RPMI8226 (cell line): ENCODE measurements around the gene ADAMTSL4.
"Not testable (repeated sequence)": the region's sequence is repeated elsewhere in the genome, so short reads cannot be mapped to it uniquely, and the experiment has no call there.

Experiments used
- DNase-seq: peaks from one replicate; pipeline ENCODE4 v3.0.0-alpha.2; 2015

ADAMTSL4 gene

DNA sequence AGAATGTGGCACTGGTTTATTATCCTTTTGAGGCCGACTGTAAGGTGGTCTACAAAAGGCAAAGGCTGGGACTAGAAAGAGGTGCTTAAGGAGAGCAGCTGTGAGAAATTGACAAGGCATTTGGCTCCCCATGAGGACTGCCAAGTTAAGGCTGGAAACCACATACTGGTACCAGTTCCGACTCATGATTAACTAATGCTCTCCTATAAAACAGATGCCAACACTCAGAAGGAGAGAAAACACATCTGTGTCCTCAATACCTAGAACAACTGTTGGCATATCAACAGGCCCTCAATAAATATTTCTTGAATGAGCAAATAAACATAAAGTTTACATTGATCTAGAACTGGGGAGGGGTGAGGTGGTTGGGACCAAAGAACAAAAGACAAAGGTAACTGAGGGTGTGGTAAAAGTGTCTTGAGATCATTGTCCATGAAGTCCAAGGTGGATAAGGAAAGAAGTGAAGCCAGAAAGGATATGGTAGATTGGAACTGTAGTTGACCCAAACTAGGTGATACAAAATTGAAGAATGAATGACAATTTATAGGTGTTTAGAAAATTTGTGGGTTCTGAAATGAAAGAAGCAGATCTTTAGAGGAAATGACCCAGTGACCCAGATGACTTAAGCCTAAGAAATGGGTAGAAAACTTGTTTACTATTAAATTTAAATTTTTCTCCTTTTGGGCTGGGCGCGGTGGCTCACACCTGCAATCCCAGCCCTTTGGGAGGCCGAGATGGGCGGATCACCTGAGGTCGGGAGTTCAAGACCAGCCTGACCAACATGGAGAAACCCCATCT is 47.1 kb downstream of the ADAMTSL4 start:
- no peak for DNase-seq

DNA sequence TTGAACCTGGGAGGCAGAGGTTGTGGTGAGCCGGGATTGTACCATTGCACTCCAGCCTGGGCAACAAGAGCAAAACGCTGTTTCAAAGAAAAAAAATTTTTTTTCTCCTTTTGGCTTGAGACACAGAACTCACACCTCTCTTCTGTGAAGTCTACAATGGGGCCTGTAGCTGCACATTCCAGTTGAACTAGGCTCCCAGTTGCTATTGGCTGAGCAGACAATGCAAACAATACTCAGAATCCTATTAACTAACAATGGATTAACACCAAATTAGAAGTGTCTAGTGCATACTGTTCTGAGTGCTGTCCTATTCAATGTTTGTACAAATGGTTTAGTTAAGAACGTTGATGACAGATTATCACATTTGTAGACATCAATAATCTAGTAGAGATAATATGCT is 47.8 kb downstream of the ADAMTSL4 start:
- no peak for DNase-seq

DNA sequence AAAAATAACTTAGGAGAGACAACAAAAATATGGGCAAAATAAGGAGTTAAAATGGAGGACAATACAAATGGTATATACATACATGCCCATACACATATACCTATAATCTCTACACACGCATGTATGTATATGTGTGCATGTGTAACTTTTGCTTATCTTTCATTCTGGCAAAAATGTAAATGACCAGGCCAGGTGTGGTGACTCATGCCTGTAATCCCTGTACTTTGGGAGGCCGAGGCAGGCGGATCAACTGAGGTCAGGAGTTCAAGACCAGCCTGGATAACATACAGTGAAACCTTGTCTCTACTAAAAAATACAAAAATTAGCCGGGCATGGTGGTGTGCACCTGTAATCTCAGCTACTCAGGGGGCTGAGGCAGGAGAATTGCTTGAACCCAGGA is 49.1 kb downstream of the ADAMTSL4 start:
- DNase-seq = not testable (repeated sequence)

DNA sequence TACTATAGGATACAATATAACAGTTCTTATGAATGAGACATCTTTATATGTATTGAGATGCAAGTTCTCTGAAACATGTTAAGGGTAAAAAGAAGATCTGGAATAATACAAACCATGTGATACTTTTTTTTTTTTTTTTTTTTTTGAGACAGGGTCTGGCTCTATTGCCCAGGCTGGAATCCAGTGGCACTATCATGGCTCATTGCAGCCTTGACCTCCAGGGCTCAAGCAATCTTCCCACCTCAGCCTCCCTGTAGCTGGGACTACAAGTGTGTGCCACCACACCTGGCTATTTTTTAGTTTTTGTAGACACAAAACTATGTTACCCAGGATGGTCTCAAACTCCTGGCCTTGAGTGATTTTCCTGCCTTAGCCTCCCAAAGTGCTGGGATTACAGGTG is 52.3 kb downstream of the ADAMTSL4 start:
- DNase-seq = no peak

DNA sequence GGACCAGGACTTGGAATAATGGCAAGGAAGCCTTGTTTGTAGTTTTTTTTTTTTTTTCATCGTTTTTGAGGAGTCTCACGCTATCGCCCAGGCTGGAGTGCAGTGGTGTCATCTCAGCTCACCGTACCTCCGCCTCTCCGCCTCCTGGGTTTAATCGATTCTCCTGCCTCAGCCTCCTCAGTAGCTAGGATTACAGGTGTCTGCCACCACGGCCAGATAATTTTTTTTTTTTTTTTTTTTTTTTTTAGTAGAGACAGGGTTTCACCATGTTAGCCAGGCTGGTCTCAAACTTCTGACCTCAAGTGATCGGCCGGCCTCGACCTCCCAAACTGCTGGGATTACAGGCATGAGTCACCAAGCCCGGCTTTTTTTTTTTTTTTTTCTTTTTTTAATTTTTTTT is 53.2 kb downstream of the ADAMTSL4 start:
- DNase-seq = not testable (repeated sequence)

DNA sequence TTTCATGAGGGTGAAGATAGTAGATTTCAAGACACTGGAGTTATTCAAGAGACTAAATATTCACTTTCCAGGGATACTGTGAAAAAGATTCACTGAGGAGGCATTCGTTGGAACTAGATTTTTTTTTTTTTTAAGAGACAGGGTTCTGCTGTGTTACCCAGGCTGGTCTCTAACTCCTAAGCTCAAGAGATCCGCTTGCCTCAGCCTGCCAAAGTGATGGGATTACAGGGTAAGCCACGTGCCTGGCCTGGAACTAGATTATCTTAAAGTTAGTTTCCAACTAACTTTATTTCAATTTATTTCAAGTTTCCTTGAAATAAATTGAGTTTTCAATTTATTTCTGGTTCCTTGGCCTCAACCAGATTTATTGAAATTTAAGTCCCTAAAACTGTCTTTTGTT is 54.5 kb downstream of the ADAMTSL4 start:
- no peak for DNase-seq

DNA sequence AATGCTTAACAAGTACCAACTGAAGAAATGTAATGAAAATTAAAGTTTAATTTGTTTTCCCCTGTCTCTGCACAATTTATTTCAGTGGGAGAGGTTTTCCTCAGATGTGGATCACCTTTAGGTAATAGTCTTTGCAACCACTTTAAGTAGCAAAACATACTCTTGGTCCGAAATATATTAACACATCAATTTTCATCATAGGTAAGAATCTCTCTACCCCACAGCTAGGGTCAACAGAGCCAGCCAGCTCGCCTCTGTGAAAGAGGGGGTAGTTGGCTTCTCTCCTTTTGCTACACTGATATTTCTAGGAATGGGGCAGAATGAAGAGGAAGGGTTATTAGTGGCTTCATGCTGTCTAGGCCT is 55.0 kb downstream of the ADAMTSL4 start:
- no peak for DNase-seq

DNA sequence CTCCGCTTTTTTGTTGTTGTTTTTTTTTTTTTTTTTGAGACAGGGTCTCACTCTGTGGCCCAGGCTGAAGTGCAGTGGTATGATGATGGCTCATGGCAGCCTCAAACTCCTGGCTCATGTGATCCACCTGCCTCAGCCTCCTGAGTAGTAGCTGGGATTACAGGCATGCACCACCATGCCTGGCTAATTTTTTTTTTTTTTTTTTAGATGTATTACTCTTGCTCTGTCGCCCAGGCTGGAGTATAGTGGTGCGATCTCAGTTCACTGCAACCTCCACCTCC is 56.2 kb downstream of the ADAMTSL4 start:
- not testable (repeated sequence) for DNase-seq

DNA sequence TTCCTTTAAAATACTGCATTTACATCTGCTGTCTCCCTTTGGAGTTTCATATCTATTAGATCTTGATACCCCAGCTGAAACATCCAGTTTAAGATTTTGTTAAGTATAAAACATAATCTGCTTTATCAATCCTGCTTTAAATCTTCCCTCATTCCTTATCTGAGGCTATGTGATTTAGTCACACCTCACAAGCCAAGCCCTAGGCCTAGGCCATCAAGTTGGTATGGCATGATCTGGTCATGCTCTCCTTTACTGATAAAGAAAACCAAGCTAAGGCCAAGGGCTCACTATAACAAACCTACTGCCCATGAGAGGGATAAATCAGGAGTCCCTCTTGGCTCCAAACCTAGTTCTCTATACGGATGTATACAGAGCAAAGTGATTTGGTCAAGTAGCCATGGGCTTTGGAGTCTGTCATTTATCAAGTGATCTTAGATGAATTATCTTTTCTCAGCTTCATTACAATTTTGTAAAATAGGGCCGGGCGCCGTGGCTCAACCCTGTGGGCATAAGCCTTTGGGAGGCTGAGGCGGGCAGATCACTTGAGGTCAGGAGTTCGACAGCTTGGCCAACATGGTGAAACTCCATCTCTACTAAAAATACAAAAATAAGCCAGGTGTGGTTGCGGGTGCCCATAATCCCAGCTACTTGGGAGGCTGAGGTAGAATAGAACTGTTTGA is 57.4 kb downstream of the ADAMTSL4 start:
- DNase-seq = no peak

DNA sequence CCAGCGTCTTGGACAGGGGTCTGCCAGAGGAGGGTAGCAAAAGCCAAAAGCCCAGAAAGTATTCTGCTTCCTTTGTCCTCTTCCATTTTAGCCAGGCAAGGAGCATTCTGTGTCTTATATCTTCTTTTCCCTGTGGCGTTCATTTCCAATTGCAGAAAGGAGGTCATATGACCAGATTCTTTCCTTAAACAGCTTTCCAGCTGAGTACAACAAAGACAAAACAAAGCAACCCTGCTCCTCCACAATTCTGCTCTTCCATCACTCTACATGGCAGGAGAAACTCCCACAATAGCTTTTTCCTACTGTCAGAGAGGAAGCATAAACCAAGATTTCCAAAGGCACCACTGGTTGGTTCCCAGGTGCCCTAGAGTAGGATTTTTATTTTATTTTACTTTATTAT is 60.5 kb downstream of the ADAMTSL4 start:
- DNase-seq = no peak
